ENCODE results near the gene FDX1.
"Not testable (repeated sequence)": the region's sequence is repeated elsewhere in the genome, so short reads cannot be mapped to it uniquely, and the experiment has no call there.

FDX1 gene

GRCh38 chr11:110429731-110430266 lies at the start of gene FDX1:
FDX1 (plus strand) TSS chr11:110429948; CDS start chr11:110430121, 173 bp downstream.
- DNase-seq (ENCODE audit: low read depth, low spot score): peak; percentile 96

DNA sequence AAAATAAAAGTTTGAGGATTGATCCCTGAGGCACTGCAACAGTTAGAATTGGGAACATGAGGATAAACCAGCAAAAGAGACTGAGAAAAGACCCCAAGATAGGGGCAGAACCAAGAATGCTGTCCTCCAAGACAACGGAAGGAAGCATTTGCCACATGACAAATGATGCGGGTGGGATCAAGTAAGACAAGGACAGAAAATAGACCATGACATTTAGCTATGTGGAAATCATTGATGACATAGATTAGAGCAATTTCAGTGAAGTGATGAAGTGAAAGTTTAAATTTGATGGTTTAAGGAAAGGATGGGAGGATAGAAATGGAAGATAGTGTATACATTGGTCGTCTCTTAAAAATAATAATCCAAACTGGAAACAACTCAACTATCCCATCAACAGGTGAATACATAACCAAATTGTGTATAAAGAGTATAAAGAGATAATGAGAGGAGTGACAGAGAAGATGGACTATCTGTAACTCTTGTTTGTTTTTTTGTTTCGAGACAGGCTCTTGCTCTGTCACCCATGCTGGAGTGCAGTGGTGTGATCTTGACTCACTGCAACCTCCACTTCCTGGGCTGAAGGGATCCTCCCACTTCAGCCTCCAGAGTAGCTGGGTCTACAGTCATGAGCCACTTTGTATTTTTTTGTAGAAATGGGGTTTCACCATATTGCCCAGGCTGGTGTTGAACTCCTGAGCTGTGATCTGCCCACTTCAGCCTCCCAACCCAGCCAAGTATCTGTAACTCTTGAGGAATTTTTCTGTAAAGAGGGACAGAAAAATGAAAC lies 48.7 kb upstream of the FDX1 start:
- no peak for DNase-seq (ENCODE audit: low read depth, low spot score)

- DNase-seq (ENCODE audit: low read depth, low spot score): peak; percentile 14
Observed at GRCh38 chr11:110388231-110388630, 41.5 kb upstream of the FDX1 start.

DNA sequence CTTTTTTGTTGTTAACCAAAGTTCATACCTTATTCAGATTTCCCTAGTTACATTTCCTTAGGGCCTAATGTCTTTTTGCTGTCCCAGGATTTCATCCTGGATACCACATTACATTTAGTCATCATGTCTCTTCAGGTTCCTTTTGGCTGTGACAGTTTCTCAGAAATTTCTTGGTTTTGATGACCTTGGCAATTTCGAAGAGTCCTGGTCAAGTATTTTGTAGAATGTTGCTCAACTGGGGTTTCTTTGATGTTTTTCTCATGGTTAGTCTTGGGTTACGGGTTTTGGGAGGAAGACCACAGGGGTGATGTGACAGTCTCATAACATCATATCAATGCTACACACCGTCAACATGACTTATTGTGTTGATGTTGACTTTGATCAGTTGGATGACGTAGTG lies 39.8 kb upstream of the FDX1 start:
- DNase-seq (ENCODE audit: low read depth, low spot score): no peak

DNA sequence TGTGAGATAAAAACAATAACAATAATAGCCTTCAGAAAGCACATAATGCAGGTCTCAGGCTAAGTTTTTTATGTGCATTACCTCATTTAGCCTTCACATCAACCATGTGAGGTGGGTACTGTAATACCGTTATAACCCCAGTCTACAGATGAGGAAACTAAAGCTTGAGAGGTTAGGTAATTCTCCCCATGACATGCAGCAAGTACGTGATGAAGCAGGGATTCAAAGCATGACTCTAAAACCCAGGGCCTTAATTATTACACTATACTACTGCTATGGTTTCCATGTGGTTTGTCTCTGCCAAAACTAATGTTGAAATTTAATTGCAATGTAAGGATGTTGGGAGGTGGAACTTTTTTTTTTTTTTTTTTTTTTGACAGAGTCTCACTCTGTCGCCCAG lies 37.7 kb upstream of the FDX1 start:
- DNase-seq (ENCODE audit: low read depth, low spot score): no peak

DNA sequence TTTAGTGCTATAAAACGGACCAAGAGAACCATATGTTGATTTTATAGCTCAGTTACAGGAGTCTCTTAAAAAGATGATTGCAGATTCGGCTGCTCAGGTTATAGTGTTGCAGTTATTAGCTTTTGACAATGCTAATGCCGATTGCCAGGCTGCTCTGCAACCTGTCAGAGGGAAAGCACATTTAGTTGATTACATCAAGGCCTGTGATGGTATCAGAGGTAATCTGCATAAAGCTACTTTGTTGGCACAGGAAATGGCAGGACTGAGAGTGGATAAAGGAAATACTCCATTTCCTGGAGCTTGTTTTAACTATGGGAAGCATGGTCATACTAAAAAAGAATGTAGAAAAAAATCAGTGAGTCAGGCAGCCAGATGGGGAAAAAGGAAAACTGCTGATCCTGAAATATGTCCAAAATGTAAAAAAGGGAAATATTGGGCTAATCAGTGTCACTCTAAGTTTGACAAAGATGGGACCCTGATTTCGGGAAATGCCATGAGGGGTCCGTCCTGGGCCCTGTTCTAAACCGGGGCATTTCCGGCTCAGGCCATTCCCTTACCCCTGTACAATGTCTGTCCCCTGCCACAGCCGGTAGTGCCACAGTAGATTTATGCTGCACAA lies 32.0 kb upstream of the FDX1 start:
- not testable (repeated sequence) for DNase-seq (ENCODE audit: low read depth, low spot score)

DNA sequence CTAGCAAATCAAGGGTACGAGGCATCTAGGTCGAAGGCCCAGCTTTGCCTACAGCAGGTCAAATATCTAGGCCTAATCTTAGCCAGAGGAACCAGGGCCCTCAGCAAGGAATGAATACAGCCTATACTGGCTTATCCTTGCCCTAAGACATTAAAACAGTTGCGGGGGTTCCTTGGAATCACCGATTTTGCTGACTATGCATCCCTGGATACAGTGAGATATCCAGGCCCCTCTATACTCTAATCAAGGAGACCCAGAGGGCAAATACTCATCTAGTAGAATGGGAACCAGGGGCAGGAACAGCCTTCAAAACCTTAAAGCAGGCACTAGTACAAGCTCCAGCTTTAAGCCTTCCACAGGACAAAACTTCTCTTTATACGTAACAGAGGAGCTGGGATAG lies 26.2 kb upstream of the FDX1 start:
- not testable (repeated sequence) for DNase-seq (ENCODE audit: low read depth, low spot score)

DNA sequence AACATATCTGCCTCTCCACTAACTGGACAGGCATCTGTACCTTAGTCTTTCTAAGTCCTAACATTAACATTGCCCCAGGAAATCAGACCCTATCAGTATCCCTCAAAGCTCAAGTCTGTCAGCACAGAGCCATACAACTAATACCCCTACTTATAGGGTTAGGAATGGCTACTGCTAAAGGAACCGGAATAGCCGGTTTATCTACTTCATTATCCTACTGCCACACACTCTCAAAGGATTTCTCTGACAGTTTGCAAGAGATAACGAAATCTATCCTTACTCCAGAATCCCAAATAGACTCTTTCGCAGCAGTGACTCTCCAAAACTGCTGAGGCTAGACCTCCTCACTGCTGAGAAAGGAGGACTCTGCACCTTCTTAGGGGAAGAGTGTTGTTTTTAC lies 24.1 kb upstream of the FDX1 start:
- DNase-seq (ENCODE audit: low read depth, low spot score): peak; percentile 56

DNA sequence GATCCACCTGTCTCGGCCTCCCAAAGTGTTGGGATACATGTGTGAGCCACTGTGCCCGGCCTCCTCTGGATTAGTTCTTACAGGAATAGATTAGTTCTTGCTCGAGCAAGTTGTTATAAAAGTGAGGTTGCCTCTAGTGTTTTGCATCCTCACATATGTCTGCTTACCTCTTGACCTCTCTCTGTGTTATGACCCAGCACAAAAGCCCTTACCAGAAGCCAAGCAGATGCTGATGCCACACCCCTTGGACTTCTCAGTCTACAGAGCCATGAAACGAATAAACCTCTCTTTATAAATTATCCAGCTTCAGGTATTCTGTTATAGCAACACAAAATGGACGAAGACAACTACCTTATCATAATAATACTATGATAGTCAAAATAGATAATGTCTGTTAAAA lies 22.4 kb upstream of the FDX1 start:
- no peak for DNase-seq (ENCODE audit: low read depth, low spot score)

DNA sequence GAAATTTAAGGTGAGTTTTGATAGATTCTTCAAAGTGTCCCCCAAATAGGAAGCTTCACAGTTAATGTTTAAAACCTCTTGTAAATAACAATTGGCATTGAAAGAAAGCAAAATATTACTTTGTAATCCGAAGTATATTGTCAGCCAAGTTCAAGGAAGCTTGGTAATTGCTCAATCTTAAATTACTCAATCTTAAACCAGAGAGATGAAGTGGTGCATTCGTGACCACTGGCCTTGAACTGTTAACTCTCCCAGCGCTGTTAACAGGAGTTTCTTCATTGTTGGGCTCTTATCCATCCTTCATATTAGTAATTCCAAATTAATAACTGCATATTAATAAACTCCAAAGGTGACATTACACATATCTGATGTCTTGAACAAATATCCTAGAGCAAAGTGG lies 20.6 kb upstream of the FDX1 start:
- DNase-seq (ENCODE audit: low read depth, low spot score): no peak

- no peak for DNase-seq (ENCODE audit: low read depth, low spot score)
Observed at GRCh38 chr11:110410651-110411050, 19.1 kb upstream of the FDX1 start.

DNA sequence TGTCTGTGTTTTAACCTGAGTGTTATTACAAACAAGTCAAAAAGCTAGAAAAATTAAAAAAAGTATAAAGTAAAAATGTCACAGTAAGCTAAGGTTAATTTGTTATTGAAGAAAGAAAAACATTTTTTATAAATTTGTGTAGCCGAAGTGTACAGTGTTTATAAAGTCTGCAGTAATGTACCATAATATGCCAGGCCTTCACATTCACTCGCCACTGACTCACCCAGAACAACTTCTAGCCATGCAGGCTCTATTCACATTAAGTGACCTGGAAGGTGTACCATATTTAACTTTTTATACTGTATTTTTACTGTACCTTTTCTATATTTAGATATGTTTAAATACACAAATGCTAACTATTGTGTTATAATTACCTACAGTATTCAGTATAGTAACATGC lies 14.7 kb upstream of the FDX1 start:
- no peak for DNase-seq (ENCODE audit: low read depth, low spot score)

GRCh38 chr11:110421658-110422057 lies 8.1 kb upstream of the FDX1 start:
- DNase-seq (ENCODE audit: low read depth, low spot score): not testable (repeated sequence)

GRCh38 chr11:110422306-110422905 lies 7.3 kb upstream of the FDX1 start:
- DNase-seq (ENCODE audit: low read depth, low spot score): no peak

DNA sequence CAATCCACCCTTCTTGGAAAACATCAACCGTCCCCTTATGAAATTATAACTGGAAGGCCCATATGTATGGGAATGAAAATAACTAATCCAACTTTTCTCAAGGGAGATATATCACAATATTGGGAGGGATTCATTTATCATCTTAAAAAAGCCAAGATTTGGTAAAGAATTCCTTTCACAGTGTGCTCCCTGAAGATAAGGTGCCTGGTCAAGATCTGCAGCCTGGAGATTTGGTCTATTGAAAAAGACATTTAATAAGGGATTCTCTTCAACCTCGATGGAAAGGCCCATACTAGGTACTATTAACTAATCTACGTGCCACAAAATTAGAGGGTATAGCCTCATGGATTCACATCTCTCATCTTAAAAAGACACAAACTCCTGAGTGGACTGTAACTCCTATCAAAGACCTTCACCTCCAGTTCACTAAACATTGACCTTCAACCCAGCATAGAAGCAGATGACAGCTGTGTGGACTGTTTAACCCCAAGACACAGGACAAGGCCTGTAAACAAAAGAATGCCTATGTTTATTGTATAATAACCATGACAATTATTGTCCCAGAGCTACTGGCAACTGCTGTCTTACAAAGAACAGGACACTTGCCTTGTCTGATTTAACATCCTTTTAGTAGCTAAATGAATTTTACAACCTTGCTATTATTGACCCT lies 4.8 kb upstream of the FDX1 start:
- DNase-seq (ENCODE audit: low read depth, low spot score): no peak

DNA sequence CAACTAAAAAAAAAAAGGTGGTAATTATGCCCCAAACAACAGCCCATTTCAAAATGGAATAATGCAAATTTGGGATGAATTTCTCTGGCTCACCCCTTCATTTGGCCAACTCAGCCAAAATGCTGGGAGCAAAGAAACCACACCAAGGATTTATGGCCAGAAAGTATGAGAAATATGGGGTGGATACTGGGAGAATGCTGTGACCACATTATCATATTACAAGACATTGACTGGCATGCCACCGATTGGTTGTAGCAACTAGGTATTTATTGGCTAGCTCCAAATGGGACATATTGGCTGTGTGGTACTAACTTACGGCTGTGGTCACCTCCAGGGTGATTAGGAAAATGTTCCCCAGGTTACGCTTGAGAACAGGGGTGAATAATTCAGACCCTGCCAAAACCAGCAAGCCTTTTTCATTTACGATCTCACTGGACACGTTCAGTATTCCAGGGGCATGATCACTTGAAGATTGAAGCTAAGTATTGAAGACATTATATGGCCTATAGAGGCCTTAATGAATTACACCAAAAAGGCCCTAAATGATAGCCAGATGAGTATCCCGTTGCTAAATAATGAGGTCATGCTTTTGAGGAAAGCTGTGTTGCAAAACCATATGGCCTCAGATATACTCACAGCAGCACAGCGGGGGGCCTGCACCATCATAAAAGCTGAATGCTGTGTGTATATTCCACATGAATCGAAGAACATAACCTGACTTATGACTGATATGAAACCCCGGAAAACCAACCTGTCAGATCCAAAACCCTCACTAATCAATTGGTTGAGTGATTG lies 3.8 kb upstream of the FDX1 start:
- no peak for DNase-seq (ENCODE audit: low read depth, low spot score)

- no peak for DNase-seq (ENCODE audit: low read depth, low spot score)
Observed at GRCh38 chr11:110428040-110428439, 1.7 kb upstream of the FDX1 start.

GRCh38 chr11:110428956-110429730 lies 605 bp upstream of the FDX1 start:
- no peak for DNase-seq (ENCODE audit: low read depth, low spot score)

DNA sequence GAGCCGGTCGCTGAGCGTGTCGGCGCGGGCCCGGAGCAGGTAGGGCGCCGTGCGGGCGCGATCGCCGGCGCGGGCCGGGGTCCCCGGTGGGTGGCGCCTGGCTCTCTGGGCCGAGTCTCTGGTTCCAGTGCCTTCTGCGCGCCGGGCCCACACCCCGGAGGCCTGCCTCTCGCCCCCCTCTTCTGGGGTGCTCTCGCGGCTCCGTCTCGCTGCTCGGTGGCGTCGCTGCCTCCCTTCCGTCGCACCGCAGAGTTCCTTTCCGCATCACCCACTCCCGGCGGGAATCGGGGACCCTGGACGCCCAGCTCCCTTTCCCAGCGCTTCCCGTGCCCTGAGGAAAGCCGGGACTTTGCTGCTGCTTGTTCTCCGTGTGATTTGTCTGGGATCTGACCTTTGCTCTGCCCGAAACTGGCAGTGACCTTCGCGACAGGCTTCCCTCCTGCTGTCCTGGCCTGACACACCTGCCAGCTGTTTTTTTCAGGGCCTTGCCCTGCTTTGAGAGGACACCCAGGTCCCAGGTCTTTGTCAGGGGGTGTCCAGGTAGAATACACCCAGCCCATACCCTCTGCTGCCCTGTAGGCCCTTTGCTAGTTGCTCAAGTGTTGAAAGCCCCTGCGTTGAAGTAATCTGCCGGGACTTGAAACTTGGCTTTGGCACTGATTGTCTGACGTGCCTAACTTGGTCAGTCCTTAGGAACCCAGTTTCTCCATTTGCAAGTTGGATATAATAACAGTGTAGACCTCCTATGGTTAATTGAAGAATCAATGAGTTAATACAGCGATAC lies 711 bp downstream of the FDX1 start:
- DNase-seq (ENCODE audit: low read depth, low spot score): peak; percentile 52

All from ELF-1 (cell line).